HG02759 (cell line): ENCODE results near the gene CCHCR1.
"Not testable (repeated sequence)": the region's sequence is repeated elsewhere in the genome, so short reads cannot be mapped to it uniquely, and the experiment has no call there.

Experiments
- ATAC-seq: cut with Tn5 transposase; IDR thresholded peaks from one replicate; pipeline ENCODE4 v1.9.1; 2021; ENCODE audit warnings: mild to moderate bottlenecking, moderate library complexity; ENCODE audit not compliant: unreplicated experiment

CCHCR1 gene

GRCh38 chr6:31183287-31183686 is 25.7 kb upstream of the CCHCR1 start:
- ATAC-seq = not testable (repeated sequence)

- ATAC-seq = no peak
These were observed 22.9 kb upstream of the CCHCR1 start for GRCh38 chr6:31180500-31180899.

- ATAC-seq = no peak
These were observed 22.3 kb upstream of the CCHCR1 start for GRCh38 chr6:31179896-31180295.

DNA sequence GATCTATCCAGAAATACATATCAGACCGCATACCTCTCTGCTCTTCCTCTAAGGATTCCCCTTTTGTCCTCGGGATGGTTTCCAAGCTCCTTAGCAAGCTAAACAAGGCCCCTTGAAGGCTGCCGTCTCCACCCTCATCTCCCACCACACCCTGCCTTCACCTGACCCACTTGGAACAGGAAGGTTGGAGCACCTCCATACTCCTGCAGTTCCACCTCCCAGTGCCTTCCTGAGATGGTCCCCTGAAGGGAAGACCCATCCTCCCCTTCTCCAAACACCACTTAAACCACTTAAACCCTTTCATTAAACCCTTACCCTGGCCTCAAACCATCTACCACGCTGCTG is 21.4 kb upstream of the CCHCR1 start:
- ATAC-seq = no peak

DNA sequence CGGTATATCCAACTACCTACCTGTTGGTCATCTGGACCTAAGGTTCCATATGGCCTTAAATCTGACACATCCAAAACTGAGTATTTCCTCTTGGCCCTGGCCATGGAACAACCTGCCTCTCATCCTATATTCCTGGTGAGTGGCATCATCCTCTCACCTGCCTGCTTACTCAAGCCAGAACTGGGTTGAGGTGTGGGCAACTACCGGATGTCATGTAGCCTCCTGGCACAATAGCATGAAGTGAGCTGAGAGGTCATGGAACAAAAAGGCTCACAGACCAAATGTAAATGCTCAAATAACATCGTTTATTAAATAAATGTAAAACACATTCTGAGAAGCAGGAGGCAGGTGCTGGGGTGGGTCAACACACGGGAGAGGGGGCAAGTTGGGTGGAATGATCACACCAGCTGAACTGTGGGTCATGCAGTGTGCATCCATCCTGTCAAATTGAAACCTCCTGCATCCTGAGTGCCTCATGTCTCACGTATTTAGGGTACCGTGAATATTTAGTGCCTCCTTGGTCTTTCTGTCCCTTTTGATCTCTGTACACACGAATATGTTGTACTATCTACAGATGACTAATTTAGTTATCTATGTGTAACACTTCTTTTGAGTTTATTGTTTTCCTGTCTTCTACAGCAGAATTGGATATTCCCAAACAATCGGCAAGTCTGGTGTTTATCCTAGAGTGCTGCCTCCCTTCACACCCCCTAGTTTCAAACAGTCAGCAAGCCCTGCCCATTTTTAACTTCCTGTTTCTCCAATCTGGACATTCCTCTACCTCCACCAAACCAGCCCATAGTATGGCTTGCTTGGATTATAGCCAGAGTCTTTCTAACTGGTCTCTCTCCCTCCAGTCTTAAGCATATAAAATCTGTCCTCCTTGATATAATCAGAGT is 20.8 kb upstream of the CCHCR1 start:
- ATAC-seq = no peak

DNA sequence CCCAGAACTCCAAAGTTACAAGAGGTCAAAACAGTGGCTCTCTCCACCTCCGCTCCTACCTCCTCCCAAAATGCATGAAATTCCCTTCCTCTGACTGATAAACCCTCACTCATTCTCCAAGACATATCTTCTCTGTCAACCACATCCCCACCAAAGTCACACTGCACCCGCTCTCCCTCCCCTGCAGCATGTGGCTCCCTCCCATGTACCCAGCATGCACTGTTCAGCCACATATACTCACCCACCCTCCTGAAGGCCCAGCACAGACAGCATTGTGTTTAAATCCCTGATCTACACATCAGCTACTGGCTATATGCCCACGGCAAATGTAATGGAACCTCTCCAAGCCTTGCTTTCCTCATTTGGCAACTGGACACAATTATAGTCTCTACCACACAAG is 18.4 kb upstream of the CCHCR1 start:
- ATAC-seq = no peak

DNA sequence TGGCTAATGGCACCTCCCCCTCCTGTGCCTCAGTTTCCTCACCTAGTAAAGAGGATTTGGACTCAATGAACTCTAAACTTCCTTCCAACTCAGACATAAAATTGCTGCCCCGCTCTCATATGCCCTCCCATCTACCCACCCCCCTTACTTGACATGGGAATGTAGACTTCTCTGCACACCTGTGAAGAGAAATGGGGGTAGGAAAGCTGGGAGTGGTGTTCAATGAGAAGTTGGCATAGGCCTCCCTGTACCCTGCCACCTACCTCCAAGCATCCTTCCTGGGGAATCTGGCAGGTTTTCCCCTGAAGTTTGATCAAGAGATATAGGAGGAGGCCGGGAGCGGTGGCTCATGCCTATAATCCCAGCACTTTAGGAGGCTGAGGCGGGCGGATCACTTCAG is 16.8 kb upstream of the CCHCR1 start:
- no peak for ATAC-seq

- no peak for ATAC-seq
These were observed 15.8 kb upstream of the CCHCR1 start for GRCh38 chr6:31173406-31173805.

DNA sequence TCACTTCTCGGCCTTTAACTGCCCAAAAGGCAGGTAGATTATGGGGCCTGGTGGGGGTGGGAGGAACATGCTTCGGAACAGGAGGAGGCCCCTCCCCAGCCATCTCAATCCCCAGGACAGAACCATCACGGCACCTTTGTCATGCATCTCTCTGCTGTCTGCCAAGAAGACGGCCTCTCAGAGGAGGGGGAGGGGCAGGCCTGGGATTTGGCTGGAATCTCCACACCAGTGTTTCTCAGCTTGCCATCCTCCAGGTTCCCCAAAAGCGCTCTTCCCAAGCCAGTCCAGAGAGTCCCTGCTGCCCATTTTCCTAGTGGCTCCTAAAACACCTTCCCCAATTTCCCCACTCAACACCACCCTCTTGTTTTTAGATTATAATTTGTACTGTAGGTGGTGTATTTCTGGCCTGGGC is 15.4 kb upstream of the CCHCR1 start:
- ATAC-seq = no peak

DNA sequence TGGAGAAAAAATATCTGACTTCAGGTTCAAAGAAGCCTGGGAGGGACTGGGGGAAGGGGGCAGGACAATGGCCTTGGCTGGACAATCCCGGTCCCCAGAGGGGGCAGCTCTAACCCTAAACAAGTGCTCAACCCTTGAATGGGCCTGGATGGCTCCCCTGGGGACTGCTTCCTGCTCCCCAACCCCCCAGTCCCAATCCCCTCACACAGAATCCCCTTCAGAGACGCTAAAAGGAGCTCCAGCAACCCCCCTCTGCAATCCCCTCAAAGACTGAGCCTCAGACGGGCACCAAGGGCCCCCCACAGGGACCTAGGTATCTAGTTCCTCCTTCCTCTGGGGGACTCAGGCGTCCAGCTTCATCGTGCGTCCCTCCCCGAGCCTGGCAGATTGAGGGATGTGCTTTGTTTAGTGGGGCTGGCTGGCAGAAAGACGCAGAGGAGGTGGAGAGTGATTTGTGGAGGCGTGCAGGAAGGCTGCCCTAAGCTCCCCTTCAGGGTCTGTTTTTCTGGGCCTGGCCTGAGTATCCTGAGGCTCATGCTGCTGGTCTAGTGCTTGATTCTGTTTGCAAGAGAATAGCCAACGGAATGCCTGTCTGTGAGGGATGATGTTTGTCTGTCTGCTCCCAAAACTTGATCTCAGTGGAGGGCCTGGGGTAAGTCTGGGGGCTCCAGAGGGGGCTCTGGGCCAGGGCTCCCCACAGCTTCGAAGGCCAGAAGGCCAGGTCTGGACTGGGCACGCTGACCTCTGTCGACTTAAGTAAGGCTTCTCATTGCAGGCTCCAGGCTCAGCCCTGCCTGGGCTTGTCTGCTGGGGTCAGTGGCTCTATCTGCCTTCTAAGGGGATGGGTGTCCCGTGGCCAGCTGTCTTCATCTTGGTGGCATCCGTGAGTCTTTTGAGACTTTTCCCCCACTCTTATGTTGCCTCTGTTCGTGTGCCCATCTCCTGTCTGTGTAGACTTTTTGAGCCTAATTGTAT is 14.6 kb upstream of the CCHCR1 start:
- ATAC-seq = no peak

GRCh38 chr6:31170987-31171671 is 13.5 kb upstream of the CCHCR1 start:
- no peak for ATAC-seq

DNA sequence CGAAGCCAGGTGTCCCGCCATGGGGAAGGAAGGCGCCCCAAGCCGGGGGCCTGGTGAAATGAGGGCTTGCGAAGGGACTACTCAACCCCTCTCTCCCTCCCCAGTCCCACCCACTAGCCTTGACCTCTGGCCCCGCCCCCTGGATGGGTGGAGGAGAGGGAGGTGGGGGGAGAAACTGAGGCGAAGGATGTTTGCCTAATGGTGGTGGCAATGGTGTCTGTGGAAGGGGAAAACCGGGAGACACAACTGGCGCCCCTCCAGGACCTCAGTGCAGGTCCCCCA is 12.9 kb upstream of the CCHCR1 start, which contains the start of gene POU5F1:
Gene POU5F1, minus strand, starts transcription at position 83 of the 282 bp plus-strand sequence. Its CDS starts 62 bp downstream, at position 21.
- no peak for ATAC-seq

DNA sequence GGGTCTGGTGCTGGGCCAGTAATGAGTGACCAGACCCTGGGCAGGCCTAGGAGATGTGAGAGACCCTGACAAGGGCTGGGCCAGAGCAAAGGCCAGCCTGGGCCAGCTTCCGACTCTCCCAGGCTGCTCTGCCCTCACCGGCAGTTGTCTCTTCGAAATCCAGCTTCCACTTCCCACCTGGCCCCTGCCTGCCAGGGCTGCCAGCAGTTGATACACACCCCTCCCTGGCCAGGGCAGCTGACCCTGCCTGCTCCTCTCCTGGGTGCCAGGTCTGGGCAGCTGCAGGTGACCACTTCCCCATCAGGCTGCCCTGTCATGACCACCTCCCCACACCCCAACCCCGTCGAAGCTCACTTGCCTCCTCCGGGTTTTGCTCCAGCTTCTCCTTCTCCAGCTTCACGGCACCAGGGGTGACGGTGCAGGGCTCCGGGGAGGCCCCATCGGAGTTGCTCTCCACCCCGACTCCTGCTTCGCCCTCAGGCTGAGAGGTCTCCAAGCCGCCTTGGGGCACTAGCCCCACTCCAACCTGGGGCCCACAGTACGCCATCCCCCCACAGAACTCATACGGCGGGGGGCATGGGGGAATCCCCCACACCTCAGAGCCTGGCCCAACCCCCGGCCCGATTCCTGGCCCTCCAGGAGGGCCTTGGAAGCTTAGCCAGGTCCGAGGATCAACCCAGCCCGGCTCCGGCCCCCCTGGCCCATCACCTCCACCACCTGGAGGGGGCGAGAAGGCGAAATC is 12.4 kb upstream of the CCHCR1 start:
- not testable (repeated sequence) for ATAC-seq

GRCh38 chr6:31169123-31169857 is 11.7 kb upstream of the CCHCR1 start:
- no peak for ATAC-seq

DNA sequence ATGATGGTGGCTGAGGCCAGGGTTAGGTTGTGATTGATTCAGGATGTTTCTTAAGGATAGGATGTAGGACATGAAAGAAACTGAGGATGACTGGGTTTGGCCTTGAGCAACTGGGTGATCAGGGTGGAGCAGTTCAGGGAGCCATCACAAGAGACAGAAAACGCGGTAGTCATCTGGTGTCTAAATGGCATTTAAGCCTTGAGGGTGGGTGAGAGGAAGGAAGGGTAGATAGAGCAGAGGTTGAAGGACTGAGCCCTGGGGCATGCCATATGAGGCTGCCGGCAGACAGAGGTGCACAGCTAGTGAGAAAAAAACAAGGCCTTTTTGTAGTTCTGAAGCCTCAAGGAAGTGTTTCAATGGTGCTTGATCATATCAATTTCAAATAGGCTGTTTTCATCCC is 11.0 kb upstream of the CCHCR1 start:
- no peak for ATAC-seq

- ATAC-seq = no peak
These were observed 8.4 kb upstream of the CCHCR1 start for GRCh38 chr6:31165986-31166385.

DNA sequence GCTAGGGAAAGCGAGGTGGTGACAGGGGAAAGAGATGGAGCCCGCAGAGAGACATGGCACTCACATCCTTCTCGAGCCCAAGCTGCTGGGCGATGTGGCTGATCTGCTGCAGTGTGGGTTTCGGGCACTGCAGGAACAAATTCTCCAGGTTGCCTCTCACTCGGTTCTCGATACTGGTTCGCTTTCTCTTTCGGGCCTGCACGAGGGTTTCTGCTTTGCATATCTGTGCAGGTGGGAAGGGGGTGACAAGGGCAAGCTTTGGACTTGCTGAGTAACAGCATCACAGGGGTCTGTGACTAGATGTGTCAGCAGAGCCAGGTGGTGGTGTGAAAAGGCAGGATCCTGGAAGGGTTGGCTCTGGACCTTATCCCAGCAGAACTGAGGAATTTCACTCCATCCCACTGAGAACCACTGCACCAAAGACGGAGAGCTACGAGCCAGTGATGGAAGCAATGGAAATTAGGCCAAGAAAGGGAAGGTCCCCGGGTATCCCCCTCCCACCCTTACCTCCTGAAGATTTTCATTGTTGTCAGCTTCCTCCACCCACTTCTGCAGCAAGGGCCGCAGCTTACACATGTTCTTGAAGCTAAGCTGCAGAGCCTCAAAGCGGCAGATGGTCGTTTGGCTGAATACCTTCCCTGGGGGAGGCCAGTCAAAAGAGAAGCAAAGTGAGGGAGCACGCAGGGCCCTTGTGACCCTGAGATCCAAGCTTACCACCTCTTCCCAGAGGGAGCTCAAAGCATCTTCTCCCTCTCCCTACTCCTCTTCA is 7.6 kb upstream of the CCHCR1 start:
- peak; percentile 81 for ATAC-seq

- ATAC-seq = not testable (repeated sequence)
These were observed 7.0 kb upstream of the CCHCR1 start for GRCh38 chr6:31164475-31165063.

GRCh38 chr6:31163922-31164321 is 6.3 kb upstream of the CCHCR1 start:
- ATAC-seq = no peak
